Measurements from ENCODE around the gene CIDEC. TPM values are rescaled to one million over a fixed set of nuclear protein-coding genes. Genes with fewer than 3 reads are reported as not detected.

CIDEC gene
- polyA plus RNA-seq, 2 of the 4 experiments (the other 2 are of a cell fraction): 3.3 to 6.3 TPM

DNA sequence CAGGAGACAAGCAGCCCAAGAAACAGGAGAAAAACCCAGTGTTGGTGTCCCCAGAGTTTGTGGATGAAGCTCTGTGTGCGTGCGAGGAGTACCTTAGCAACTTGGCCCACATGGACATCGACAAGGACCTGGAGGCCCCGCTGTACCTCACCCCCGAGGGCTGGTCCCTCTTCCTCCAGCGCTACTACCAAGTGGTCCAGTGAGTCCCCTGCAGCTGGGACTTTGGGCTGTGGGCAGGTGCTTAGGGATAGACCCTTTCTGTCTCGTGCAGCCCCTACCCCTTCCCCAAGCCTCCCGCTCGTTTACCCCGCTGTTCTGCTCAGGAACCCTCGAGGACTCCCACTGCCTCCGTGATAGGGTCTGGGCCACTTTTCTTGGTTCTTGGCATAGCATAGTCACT lies 59.5 kb downstream of the CIDEC start:
- ChIA-PET POLR2A (no interaction called here), CTCF (interaction anchor here (0.7 to 2.3 kb wide), 7 partner anchors 9 to 126 kb away, joined by 3 to 9 read pairs (median 6); partner anchors contain the start of gene TTLL3)
- ATAC-seq: peak; percentile 14 to 23; a peak in 4 of 6 replicates
- Histone ChIP-seq H3K4me1 (no peaks in the 10 kb centered on the region), H3K4me2 (no peak overlapping the region), H3K9me3 (no peaks in the 10 kb centered on the region), H3K27ac (no peak overlapping the region), H3K4me3 (no peak overlapping the region)
- 83% methylated on average over 12 of the region's 12 CpGs for WGBS (ENCODE audit: missing lambda C conversion rate)
- TF ChIP-seq ZNF302 (CRISPR knock-in tag; IDR thresholded peaks at IDR 0.05): no peak
- TF ChIP-seq RARB (CRISPR knock-in tag; IDR thresholded peaks at IDR 0.05): no peak
- no peak for TF ChIP-seq PHF8 (IDR thresholded peaks at IDR 0.05; ENCODE audit: borderline replicate concordance, low read depth)
- TF ChIP-seq ZSCAN20 (CRISPR knock-in tag; IDR thresholded peaks at IDR 0.05): no peak
- TF ChIP-seq CBX8 (IDR thresholded peaks at IDR 0.05): no peak
- no peak for TF ChIP-seq RFX5 (IDR thresholded peaks at IDR 0.05)
- TF ChIP-seq, protein P1, sequence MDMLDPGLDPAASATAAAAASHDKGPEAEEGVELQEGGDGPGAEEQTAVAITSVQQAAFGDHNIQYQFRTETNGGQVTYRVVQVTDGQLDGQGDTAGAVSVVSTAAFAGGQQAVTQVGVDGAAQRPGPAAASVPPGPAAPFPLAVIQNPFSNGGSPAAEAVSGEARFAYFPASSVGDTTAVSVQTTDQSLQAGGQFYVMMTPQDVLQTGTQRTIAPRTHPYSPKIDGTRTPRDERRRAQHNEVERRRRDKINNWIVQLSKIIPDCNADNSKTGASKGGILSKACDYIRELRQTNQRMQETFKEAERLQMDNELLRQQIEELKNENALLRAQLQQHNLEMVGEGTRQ (IDR thresholded peaks at IDR 0.05): no peak
- no peak for TF ChIP-seq HDAC2 (IDR thresholded peaks at IDR 0.05)
- TF ChIP-seq, protein P2, sequence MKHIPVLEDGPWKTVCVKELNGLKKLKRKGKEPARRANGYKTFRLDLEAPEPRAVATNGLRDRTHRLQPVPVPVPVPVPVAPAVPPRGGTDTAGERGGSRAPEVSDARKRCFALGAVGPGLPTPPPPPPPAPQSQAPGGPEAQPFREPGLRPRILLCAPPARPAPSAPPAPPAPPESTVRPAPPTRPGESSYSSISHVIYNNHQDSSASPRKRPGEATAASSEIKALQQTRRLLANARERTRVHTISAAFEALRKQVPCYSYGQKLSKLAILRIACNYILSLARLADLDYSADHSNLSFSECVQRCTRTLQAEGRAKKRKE (CRISPR knock-in tag; IDR thresholded peaks at IDR 0.05; ENCODE audit: low read depth): no peak
- TF ChIP-seq EP300 (IDR thresholded peaks at IDR 0.05): no peak
- TF ChIP-seq KDM1A (IDR thresholded peaks at IDR 0.05; ENCODE audit: low read depth): no peak
- no peak for TF ChIP-seq ZFP36 (IDR thresholded peaks at IDR 0.05; ENCODE audit: borderline replicate concordance, partially characterized antibody)
- TF ChIP-seq, protein P3, sequence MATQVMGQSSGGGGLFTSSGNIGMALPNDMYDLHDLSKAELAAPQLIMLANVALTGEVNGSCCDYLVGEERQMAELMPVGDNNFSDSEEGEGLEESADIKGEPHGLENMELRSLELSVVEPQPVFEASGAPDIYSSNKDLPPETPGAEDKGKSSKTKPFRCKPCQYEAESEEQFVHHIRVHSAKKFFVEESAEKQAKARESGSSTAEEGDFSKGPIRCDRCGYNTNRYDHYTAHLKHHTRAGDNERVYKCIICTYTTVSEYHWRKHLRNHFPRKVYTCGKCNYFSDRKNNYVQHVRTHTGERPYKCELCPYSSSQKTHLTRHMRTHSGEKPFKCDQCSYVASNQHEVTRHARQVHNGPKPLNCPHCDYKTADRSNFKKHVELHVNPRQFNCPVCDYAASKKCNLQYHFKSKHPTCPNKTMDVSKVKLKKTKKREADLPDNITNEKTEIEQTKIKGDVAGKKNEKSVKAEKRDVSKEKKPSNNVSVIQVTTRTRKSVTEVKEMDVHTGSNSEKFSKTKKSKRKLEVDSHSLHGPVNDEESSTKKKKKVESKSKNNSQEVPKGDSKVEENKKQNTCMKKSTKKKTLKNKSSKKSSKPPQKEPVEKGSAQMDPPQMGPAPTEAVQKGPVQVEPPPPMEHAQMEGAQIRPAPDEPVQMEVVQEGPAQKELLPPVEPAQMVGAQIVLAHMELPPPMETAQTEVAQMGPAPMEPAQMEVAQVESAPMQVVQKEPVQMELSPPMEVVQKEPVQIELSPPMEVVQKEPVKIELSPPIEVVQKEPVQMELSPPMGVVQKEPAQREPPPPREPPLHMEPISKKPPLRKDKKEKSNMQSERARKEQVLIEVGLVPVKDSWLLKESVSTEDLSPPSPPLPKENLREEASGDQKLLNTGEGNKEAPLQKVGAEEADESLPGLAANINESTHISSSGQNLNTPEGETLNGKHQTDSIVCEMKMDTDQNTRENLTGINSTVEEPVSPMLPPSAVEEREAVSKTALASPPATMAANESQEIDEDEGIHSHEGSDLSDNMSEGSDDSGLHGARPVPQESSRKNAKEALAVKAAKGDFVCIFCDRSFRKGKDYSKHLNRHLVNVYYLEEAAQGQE (IDR thresholded peaks at IDR 0.05): no peak
- TF ChIP-seq HOXA7 (CRISPR knock-in tag; IDR thresholded peaks at IDR 0.05): no peak
- no peak for TF ChIP-seq FOSB (CRISPR knock-in tag; IDR thresholded peaks at IDR 0.05)
- no peak for TF ChIP-seq EHMT2 (IDR thresholded peaks at IDR 0.05; ENCODE audit: low read depth)
- no peak for DNase-seq (ENCODE audit: low read depth in 1 of 2, low spot score in 1 of 2)
- no peak for FAIRE-seq

DNA sequence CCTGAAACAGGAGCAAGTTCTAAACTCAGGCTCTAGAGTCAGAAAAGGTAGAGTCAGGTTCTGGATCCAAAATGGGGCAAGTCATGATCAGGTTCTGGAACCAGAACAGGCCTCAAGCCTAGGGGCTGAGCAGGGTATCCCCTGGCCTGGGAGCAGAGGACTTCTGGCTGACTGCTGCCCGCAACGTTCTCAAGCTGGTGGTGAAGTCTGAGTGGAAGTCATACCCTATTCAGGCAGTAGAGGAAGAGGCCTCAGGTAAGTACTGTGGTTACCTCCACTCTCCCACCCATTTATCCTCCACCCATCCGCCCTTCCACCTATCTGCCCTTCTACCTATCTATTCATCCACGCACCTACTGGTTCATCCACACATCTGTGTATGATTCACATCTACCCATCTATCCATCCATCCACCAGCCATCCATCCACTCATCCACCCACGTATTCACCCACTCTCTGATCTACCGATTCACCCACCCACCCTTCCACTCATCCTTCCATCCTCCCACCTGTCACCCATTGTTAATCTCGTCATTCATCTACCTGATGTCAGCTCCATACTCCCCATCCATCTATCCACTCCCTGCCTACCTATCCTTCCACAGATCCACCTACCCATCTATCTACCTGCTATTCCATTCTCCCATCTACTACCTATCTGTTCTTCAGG lies 61.3 kb downstream of the CIDEC start:
- ChIA-PET CTCF (interaction anchor here (1.1 to 2.9 kb wide), 6 partner anchors 9 to 127 kb away, joined by 3 to 10 read pairs (median 8); partner anchors contain the start of gene TTLL3), POLR2A (no interaction called here)
- 94% methylated on average over 6 of the region's 7 CpGs for WGBS (ENCODE audit: missing lambda C conversion rate)
- FAIRE-seq (no peak), ATAC-seq (no peak), DNase-seq (ENCODE audit: low read depth in 1 of 2, low spot score in 1 of 2) (no peak)
- Histone ChIP-seq H3K4me2 (no peak overlapping the region), H3K9me3 (no peaks in the 10 kb centered on the region), H3K4me1 (no peaks in the 10 kb centered on the region), H3K27ac (no peak overlapping the region), H3K4me3 (no peak overlapping the region)
- no peak for TF ChIP-seq CBX2 (IDR thresholded peaks at IDR 0.05; ENCODE audit: borderline replicate concordance, low read depth)

DNA sequence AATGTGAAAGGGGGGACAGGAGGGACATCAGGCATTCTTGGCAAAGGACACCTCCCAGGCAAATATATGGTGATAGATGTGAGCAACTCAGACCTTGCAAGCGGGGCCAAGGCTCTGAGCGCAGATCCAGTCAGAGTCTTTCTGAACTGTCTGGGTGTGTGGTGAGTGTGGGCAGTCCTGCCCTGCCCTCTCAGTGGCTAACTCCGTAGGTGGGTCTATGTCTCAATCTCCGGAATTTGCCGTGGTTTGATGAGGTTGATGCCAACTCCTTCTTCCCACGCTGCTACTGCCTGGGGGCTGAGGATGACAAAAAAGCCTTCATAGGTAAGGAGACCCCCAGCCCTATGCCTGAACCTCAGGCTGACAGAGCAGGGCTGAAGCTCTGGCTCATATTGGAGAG lies 62.6 kb downstream of the CIDEC start:
- no peak for ATAC-seq
- Histone ChIP-seq H3K9me3 (no peaks in the 10 kb centered on the region), H3K4me2 (no peak overlapping the region), H3K4me3 (no peak overlapping the region), H3K27ac (no peak overlapping the region), H3K4me1 (no peaks in the 10 kb centered on the region)
- CTCF ChIA-PET: interaction anchor here (1.0 to 2.9 kb wide), 3 partner anchors 10 to 129 kb away, joined by 4 to 10 read pairs (median 5); no protein-coding TSS in a partner anchor
- FAIRE-seq: no peak
- DNase-seq (ENCODE audit: low read depth in 1 of 2, low spot score in 1 of 2): no peak
- POLR2A ChIA-PET: no interaction called here
- 87% methylated on average over 6 of the region's 6 CpGs for WGBS (ENCODE audit: missing lambda C conversion rate)
- TF ChIP-seq CHD2 (IDR thresholded peaks at IDR 0.05; ENCODE audit: low read length, partially characterized antibody) (no peak), POLR2AphosphoS2 (conservative IDR thresholded peaks at IDR 0.05; ENCODE audit: low read length) (no peak), ZSCAN20 (CRISPR knock-in tag; IDR thresholded peaks at IDR 0.05) (no peak)
- TF ChIP-seq, protein P4, sequence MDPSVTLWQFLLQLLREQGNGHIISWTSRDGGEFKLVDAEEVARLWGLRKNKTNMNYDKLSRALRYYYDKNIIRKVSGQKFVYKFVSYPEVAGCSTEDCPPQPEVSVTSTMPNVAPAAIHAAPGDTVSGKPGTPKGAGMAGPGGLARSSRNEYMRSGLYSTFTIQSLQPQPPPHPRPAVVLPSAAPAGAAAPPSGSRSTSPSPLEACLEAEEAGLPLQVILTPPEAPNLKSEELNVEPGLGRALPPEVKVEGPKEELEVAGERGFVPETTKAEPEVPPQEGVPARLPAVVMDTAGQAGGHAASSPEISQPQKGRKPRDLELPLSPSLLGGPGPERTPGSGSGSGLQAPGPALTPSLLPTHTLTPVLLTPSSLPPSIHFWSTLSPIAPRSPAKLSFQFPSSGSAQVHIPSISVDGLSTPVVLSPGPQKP (IDR thresholded peaks at IDR 0.05; ENCODE audit: low read depth, low read length): no peak
- TF ChIP-seq, protein P3 (IDR thresholded peaks at IDR 0.05): no peak
